ENCODE data around the gene PKP1. TPM values are rescaled to one million over a fixed set of nuclear protein-coding genes. Genes with fewer than 3 reads are reported as not detected.

Gene PKP1
- total RNA-seq, 1 donor from 2014 or later = 0.02 TPM

- Histone ChIP-seq H3K9ac (no peak overlapping the region), H2AFZ (replicated peaks) (peak overlapping the region; percentile 37), H3K4me3 (no peak overlapping the region), H3K9me3 (ENCODE audit: low read depth) (no peaks in the 10 kb centered on the region), H3K79me2 (ENCODE audit: low read depth) (no peaks in the 10 kb centered on the region), H3K36me3 (no peaks in the 10 kb centered on the region), H4K20me1 (ENCODE audit: low read depth) (no peaks in the 10 kb centered on the region), H3K27ac (no peak overlapping the region), H3K4me1 (peaks cover 14% of the 10 kb centered on the region), H3F3A (ENCODE audit: low read depth) (no peaks in the 10 kb centered on the region), H3K27me3 (no peaks in the 10 kb centered on the region), H3K4me2 (no peak overlapping the region)
- H3K9me3 Mint-ChIP-seq = no peaks in the 10 kb centered on the region
- no peak for TF ChIP-seq EZH2phosphoT487 (IDR thresholded peaks at IDR 0.05)
- no peak for TF ChIP-seq CTCF (IDR thresholded peaks at IDR 0.05)
- TF ChIP-seq EZH2 (IDR thresholded peaks at IDR 0.05) = no peak
- no peak for DNase-seq (ENCODE audit: low spot score)
- no peak overlapping the region for H3K4me3 Mint-ChIP-seq
- H3K4me1 Mint-ChIP-seq = peaks cover 15% of the 10 kb centered on the region
- H3K36me3 Mint-ChIP-seq = no peaks in the 10 kb centered on the region
- no peaks in the 10 kb centered on the region for H3K27me3 Mint-ChIP-seq (ENCODE audit: insufficient read depth, low read depth)
- peak overlapping the region; percentile 55 for H3K27ac Mint-ChIP-seq
These were observed 19.2 kb downstream of the PKP1 start for GRCh38 chr1:201302163-201303152.

- Histone ChIP-seq H3K27me3 (no peaks in the 10 kb centered on the region), H3K27ac (no peak overlapping the region), H4K20me1 (ENCODE audit: low read depth) (no peaks in the 10 kb centered on the region), H3K4me3 (no peak overlapping the region), H2AFZ (replicated peaks) (no peak overlapping the region), H3K4me2 (no peak overlapping the region), H3K9ac (no peak overlapping the region), H3K4me1 (peaks cover 13% of the 10 kb centered on the region), H3F3A (ENCODE audit: low read depth) (no peaks in the 10 kb centered on the region), H3K36me3 (no peaks in the 10 kb centered on the region), H3K79me2 (ENCODE audit: low read depth) (no peaks in the 10 kb centered on the region), H3K9me3 (ENCODE audit: low read depth) (no peaks in the 10 kb centered on the region)
- no peak overlapping the region for H3K4me3 Mint-ChIP-seq
- no peaks in the 10 kb centered on the region for H3K36me3 Mint-ChIP-seq
- peaks cover 22% of the 10 kb centered on the region for H3K4me1 Mint-ChIP-seq
- no peaks in the 10 kb centered on the region for H3K9me3 Mint-ChIP-seq
- peak overlapping the region; percentile 78 for H3K27ac Mint-ChIP-seq
- TF ChIP-seq EZH2phosphoT487 (IDR thresholded peaks at IDR 0.05) (no peak), CTCF (IDR thresholded peaks at IDR 0.05) (no peak), EZH2 (IDR thresholded peaks at IDR 0.05) (no peak)
- DNase-seq (ENCODE audit: low spot score) = no peak
- H3K27me3 Mint-ChIP-seq (ENCODE audit: insufficient read depth, low read depth) = no peaks in the 10 kb centered on the region
These were observed 20.8 kb downstream of the PKP1 start for GRCh38 chr1:201304126-201304525.

GRCh38 chr1:201305815-201306214 is 22.5 kb downstream of the PKP1 start:
- Histone ChIP-seq H3K9me3 (ENCODE audit: low read depth) (no peaks in the 10 kb centered on the region), H3K4me2 (no peak overlapping the region), H3F3A (ENCODE audit: low read depth) (no peaks in the 10 kb centered on the region), H3K27ac (no peak overlapping the region), H3K4me1 (peaks cover 16% of the 10 kb centered on the region), H3K36me3 (no peaks in the 10 kb centered on the region), H4K20me1 (ENCODE audit: low read depth) (no peaks in the 10 kb centered on the region), H3K79me2 (ENCODE audit: low read depth) (no peaks in the 10 kb centered on the region), H3K27me3 (peaks cover 12% of the 10 kb centered on the region), H3K9ac (no peak overlapping the region), H2AFZ (replicated peaks) (no peak overlapping the region), H3K4me3 (no peak overlapping the region)
- DNase-seq (ENCODE audit: low spot score) = no peak
- H3K9me3 Mint-ChIP-seq = no peaks in the 10 kb centered on the region
- peaks cover 28% of the 10 kb centered on the region for H3K4me1 Mint-ChIP-seq
- H3K27me3 Mint-ChIP-seq (ENCODE audit: insufficient read depth, low read depth) = peaks cover 6% of the 10 kb centered on the region
- H3K27ac Mint-ChIP-seq = no peak overlapping the region
- no peaks in the 10 kb centered on the region for H3K36me3 Mint-ChIP-seq
- TF ChIP-seq EZH2 (IDR thresholded peaks at IDR 0.05) (no peak), EZH2phosphoT487 (IDR thresholded peaks at IDR 0.05) (no peak), CTCF (IDR thresholded peaks at IDR 0.05) (no peak)
- no peak overlapping the region for H3K4me3 Mint-ChIP-seq
